Glutamatergic neuron (in vitro differentiated cells): Measurements from ENCODE around the gene GET4. TPM values are rescaled to one million over a fixed set of nuclear protein-coding genes. Genes with fewer than 3 reads are reported as not detected.

Source experiments
- DNase-seq: peaks from one replicate; pipeline ENCODE4 v3.0.0; 2022
- H3K27ac Mint-ChIP-seq: one replicate; pipeline ENCODE4 v1.8.0; 2020; ENCODE audit warnings: mild to moderate bottlenecking, mixed read lengths, inconsistent platforms; ENCODE audit not compliant: unreplicated experiment
- H3K27me3 Mint-ChIP-seq: one replicate; pipeline ENCODE4 v1.8.0; 2020; ENCODE audit warnings: mild to moderate bottlenecking, moderate library complexity, mixed read lengths, inconsistent platforms; ENCODE audit not compliant: unreplicated experiment
- H3K36me3 Mint-ChIP-seq: one replicate; pipeline ENCODE4 v1.8.0; 2020; ENCODE audit warnings: mild to moderate bottlenecking, mixed read lengths, inconsistent platforms; ENCODE audit not compliant: unreplicated experiment
- H3K4me1 Mint-ChIP-seq: one replicate; pipeline ENCODE4 v1.8.0; 2020; ENCODE audit warnings: mild to moderate bottlenecking, low read depth, mixed read lengths, inconsistent platforms; ENCODE audit not compliant: unreplicated experiment
- H3K4me3 Mint-ChIP-seq: one replicate; pipeline ENCODE4 v1.8.0; 2020; ENCODE audit warnings: mild to moderate bottlenecking, mixed read lengths, inconsistent platforms; ENCODE audit not compliant: unreplicated experiment
- H3K9me3 Mint-ChIP-seq: one replicate; pipeline ENCODE4 v1.8.0; 2020; ENCODE audit warnings: mild to moderate bottlenecking, moderate library complexity, mixed read lengths, inconsistent platforms; ENCODE audit not compliant: unreplicated experiment
- total RNA-seq: library from RNA; stranded (reverse); fragmentation: NEBNext Ultra II Directional; extraction: Animal tissue kit (Norgen Biotek cat#: 25700); gene quantifications from one replicate; pipeline ENCODE4 v1.2.1, GENCODE V29; 2021; ENCODE audit not compliant: unreplicated experiment
- TF ChIP-seq, protein P1 (sequence below): fragments of 200-600 bp; sonication (generic); IDR thresholded peaks from one replicate; pipeline ENCODE4 v1.5.0; 2021; ENCODE audit not compliant: partially characterized antibody, unreplicated experiment

Gene GET4
- total RNA-seq, 1 donor from 2014 or later = 70.2 TPM

DNA sequence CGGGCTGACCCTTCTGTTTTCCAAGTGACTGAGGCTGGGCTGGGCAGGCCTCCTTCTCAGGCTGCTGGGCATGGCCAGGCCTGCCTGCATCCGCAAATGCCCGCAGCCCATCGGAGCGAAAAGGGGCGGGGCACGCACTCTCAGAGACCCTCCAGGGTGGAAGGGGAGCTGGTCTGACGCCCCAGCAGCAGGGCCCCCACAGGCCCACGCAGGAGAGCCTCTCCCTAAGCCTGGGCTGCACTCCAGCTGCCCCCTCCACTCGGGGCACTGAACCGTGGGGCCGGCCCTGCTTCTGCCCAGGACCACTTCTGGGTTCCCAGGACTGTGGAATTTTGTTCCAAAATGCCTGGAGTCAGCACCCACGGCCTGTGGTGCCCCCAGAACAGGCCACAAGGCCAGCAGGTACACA, 68.8 kb downstream of the GET4 start:
- H3K27ac Mint-ChIP-seq = no peak overlapping the region
- DNase-seq = no peak
- TF ChIP-seq, protein P1, sequence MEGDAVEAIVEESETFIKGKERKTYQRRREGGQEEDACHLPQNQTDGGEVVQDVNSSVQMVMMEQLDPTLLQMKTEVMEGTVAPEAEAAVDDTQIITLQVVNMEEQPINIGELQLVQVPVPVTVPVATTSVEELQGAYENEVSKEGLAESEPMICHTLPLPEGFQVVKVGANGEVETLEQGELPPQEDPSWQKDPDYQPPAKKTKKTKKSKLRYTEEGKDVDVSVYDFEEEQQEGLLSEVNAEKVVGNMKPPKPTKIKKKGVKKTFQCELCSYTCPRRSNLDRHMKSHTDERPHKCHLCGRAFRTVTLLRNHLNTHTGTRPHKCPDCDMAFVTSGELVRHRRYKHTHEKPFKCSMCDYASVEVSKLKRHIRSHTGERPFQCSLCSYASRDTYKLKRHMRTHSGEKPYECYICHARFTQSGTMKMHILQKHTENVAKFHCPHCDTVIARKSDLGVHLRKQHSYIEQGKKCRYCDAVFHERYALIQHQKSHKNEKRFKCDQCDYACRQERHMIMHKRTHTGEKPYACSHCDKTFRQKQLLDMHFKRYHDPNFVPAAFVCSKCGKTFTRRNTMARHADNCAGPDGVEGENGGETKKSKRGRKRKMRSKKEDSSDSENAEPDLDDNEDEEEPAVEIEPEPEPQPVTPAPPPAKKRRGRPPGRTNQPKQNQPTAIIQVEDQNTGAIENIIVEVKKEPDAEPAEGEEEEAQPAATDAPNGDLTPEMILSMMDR = no peak
- H3K4me3 Mint-ChIP-seq = no peak overlapping the region
- H3K36me3 Mint-ChIP-seq = peaks cover 17% of the 10 kb centered on the region
- H3K9me3 Mint-ChIP-seq = peaks cover 6% of the 10 kb centered on the region
- no peaks in the 10 kb centered on the region for H3K4me1 Mint-ChIP-seq
- H3K27me3 Mint-ChIP-seq = peaks cover 11% of the 10 kb centered on the region

DNA sequence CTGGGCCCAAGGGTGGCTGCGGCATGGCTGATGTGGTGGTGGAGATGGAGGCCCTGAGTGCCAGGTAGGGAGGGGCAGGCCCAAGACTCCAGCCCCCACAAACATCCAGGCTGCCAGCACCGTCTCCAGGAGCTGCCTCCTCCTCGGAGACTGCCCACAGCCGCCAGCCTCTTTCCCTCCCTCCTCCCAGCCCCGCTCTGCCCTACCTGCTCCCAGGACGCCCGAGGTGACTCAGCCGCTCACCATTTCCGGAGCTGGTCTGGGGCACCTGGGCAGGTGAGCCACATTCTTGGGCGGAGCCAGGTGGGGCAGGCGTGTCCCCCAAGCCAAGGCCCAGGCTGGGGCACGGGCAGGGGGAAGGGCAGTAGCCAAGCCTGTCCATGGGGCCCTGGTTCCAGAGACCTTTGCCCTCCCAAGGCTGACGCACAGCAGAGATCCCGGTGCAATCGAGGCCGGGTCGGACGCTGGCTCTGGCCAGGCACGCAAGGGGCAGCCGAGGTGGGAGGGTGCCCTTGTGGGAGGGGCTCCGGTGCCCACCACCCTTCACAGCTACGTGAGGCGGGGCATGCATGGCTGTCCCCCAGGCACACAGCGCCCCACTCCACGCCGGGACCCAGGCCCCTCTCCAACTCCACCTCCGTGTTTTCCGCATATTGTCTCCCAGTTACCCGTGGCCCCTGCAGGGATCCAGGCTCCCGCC, 69.4 kb downstream of the GET4 start:
- Mint-ChIP-seq H3K36me3 (peaks cover 12% of the 10 kb centered on the region), H3K9me3 (peaks cover 6% of the 10 kb centered on the region), H3K4me1 (no peaks in the 10 kb centered on the region), H3K27me3 (peaks cover 8% of the 10 kb centered on the region), H3K27ac (no peak overlapping the region), H3K4me3 (no peak overlapping the region)
- no peak for DNase-seq
- TF ChIP-seq, protein P1 = no peak

Other genes starting within 250 kb of the GET4 start
- 15.2 TPM for gene DNAAF5, start 149.9 kb upstream of the GET4 start, total RNA-seq
- gene PRKAR1B, start 149.3 kb upstream of the GET4 start, total RNA-seq = 12.8 TPM
- 879 TPM for gene SUN1, start 44.1 kb upstream of the GET4 start, total RNA-seq
- 61.1 TPM for gene ADAP1, start 78.1 kb downstream of the GET4 start, total RNA-seq
- gene COX19, start 99.0 kb downstream of the GET4 start, total RNA-seq = 18.4 TPM
- gene CYP2W1, start 106.6 kb downstream of the GET4 start, total RNA-seq = 1.3 TPM
- 3.1 TPM for gene GPR146, start 168.0 kb downstream of the GET4 start, total RNA-seq
- 0.59 TPM for gene GPER1, start 211.6 kb downstream of the GET4 start, total RNA-seq